Measurements from ENCODE around the gene ADAMTS10.
"Not testable (repeated sequence)": the region's sequence is repeated elsewhere in the genome, so short reads cannot be mapped to it uniquely, and the experiment has no call there.

Gene ADAMTS10

GRCh38 chr19:8561075-8561764 lies 49.3 kb downstream of the ADAMTS10 start:
- no peak for DNase-seq (ENCODE audit: low read depth in 3 of 3)

- no peak for DNase-seq (ENCODE audit: low read depth in 3 of 3)
Observed at GRCh38 chr19:8558325-8558724, 52.2 kb downstream of the ADAMTS10 start.

GRCh38 chr19:8557642-8558238 lies 52.8 kb downstream of the ADAMTS10 start:
- DNase-seq (ENCODE audit: low read depth in 3 of 3): no peak

- not testable (repeated sequence) for DNase-seq (ENCODE audit: low read depth in 3 of 3)
Observed at GRCh38 chr19:8553729-8554128, 56.8 kb downstream of the ADAMTS10 start.

- no peak for DNase-seq (ENCODE audit: low read depth in 3 of 3)
Observed at GRCh38 chr19:8552810-8553209, 57.7 kb downstream of the ADAMTS10 start.

GRCh38 chr19:8550070-8550469 lies 60.4 kb downstream of the ADAMTS10 start:
- DNase-seq (ENCODE audit: low read depth in 3 of 3): no peak

GRCh38 chr19:8545743-8546142 lies 64.8 kb downstream of the ADAMTS10 start:
- no peak for DNase-seq (ENCODE audit: low read depth in 3 of 3)

- no peak for DNase-seq (ENCODE audit: low read depth in 3 of 3)
Observed at GRCh38 chr19:8544168-8544567, 66.3 kb downstream of the ADAMTS10 start.

- no peak for DNase-seq (ENCODE audit: low read depth in 3 of 3)
Observed at GRCh38 chr19:8539621-8540149, 70.8 kb downstream of the ADAMTS10 start.

- DNase-seq (ENCODE audit: low read depth in 3 of 3): no peak
Observed at GRCh38 chr19:8537099-8537498, 73.4 kb downstream of the ADAMTS10 start.

- no peak for DNase-seq (ENCODE audit: low read depth in 3 of 3)
Observed at GRCh38 chr19:8536282-8536681, 74.2 kb downstream of the ADAMTS10 start.

GRCh38 chr19:8532225-8532624 lies 78.3 kb downstream of the ADAMTS10 start:
- no peak for DNase-seq (ENCODE audit: low read depth in 3 of 3)

GRCh38 chr19:8531470-8531869 lies 79.0 kb downstream of the ADAMTS10 start:
- no peak for DNase-seq (ENCODE audit: low read depth in 3 of 3)

Data from stimulated activated CD4-positive, alpha-beta T cell treated with anti-CD3 and anti-CD28 coated beads, TNF-alpha, amount 100 ng/mL, for 4 hours (primary cell).